Stimulated activated CD8-positive, alpha-beta memory T cell treated with anti-CD3 and anti-CD28 coated beads, Interleukin-4, amount 100 ng/mL, for 24 hours (primary cell): ENCODE data around the gene STH.

Experiments
- DNase-seq: peaks from one replicate; pipeline ENCODE4 v3.0.0-alpha.2; 2020; ENCODE audit warnings: low read depth

STH gene

DNA sequence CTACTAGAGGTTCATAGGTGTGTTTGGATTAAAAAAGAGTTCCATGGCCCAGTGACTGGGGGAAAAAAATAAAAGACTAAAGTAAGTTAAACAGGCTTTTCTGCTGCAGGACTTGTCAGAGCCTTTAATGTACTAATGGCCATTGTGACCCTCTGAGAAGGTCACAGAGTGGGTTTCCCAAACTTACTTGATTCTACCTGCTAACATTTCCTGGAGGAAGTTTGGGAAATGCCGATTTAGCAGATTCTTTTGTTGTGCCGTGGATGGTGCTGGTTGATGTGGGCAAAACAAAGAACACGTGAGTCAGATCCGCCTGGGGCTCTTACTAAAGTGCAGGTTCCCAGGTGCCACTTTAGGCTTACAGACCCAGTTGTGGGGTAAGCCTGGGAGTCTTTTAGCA is 13.6 kb upstream of the STH start:
- no peak for DNase-seq

DNA sequence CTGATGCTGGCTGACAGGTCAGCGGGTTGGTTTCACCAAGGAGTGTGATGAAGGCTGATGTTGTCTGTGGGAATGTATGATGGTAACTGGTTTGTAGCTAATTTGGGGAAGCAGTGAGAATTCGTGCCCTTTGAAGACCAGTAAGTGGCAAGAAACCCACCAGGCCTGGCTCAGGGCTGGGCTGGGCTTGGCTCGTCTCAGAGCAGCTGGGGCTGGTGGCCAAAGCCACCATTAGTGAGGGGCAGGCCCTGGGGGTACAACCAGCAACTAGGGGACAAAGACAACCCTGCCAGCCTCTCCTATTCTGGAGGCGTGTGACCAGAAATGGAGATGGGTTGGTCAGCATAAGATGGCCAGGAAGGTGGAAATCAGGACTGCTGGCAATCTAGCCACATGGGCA is 13.0 kb upstream of the STH start:
- no peak for DNase-seq

DNA sequence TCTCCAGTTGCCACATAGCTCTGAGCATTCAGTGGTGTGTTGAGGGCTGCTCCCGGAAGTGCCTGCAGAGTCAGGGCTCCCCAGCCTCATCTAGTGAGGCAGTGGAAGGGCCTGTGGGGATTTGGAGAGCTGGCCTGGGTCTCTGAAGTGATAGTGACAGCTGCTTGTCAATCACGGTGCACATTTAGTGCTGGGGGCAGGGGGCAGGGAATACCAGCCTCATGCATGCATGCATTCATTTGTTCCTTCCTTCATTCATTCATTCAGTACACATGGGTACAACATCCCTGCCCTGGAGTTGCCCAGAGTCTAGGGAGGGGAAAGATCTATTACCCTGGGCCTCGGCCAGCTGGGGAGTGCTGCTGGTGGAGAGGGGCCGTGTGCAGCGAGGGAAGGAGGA is 11.3 kb upstream of the STH start:
- DNase-seq, result no peak

DNA sequence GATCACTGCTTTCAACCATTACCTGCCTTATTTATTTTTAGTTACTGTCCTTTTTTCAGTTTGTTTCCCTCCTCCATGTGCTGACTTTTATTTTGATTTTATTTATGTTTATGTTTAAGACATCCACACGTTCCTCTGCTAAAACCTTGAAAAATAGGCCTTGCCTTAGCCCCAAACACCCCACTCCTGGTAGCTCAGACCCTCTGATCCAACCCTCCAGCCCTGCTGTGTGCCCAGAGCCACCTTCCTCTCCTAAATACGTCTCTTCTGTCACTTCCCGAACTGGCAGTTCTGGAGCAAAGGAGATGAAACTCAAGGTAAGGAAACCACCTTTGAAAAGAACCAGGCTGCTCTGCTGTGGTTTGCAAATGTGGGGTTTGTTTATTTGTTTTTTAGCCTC is 9.3 kb upstream of the STH start:
- no peak for DNase-seq

DNA sequence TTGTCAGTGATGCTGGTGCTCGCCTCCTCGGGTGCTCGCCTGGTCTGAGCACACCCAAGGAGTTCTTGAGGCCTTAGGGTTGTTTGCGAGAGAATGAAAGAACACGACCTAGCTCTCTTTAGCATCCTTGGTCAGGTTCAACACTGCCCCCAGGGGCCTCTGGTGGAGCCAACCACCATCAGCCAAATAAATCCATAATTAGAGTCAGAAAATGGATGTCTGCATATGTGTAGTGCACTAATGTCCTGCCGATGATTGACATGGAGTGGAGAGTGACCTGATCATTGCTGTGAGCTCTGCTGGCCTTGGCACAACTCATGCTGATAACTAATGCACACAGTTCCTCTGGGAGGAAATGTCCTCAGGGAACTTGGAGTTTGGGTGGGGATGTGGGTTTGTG is 8.2 kb upstream of the STH start:
- no peak for DNase-seq

DNA sequence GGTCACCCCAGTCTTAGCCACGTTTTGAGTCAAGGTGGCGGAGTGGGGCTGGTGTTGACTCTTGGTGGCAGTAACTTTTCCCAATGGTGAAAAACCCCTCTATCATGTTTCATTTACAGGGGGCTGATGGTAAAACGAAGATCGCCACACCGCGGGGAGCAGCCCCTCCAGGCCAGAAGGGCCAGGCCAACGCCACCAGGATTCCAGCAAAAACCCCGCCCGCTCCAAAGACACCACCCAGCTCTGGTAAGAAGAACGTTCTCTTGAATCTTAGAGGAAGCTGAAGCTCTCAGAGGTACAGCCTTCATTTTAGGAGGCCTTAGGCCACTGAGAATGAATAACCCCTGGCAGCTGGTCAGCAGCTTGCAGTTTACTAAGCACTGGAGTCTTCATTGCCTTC is 7.7 kb upstream of the STH start:
- DNase-seq, result no peak

DNA sequence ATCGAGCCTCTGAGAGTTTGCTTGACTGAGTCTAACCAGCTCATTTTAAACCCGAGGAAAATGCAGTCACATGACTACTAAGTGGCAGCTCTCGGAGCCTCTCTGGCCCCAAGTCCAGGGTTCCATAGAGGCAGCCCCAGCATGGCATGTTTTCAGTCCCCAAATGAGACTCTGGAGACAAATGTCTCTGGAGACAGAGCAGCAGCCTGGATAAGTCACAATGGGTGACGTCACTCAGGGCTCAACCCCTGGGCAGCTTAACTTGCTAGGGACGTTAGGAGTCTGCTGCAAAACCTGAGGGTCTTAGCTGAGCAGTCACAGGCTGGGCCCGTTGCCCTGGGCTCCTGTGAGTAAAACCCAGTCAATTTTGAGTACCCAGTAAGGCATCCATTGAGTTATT is 6.9 kb upstream of the STH start:
- DNase-seq, result no peak

DNA sequence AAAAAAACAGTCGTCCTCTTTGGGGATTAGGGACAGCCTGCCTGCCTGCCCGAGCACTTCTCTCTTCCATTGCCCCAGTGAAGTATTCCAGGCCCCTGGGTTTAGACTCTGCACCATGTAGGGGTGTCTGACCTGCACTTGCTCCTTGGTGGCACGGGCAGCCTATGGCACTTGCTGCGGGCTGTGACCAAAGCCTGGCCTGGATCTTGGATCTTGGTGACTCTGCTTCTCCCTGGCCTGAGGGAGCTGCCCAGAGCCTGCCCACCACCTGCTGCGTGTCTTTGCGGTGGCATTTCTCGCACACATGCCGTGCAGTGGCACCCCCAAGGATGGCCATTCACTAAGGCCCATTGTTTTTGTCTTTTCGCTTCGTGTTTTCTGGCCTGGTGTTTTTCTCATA is 6.1 kb upstream of the STH start:
- DNase-seq, result no peak

DNA sequence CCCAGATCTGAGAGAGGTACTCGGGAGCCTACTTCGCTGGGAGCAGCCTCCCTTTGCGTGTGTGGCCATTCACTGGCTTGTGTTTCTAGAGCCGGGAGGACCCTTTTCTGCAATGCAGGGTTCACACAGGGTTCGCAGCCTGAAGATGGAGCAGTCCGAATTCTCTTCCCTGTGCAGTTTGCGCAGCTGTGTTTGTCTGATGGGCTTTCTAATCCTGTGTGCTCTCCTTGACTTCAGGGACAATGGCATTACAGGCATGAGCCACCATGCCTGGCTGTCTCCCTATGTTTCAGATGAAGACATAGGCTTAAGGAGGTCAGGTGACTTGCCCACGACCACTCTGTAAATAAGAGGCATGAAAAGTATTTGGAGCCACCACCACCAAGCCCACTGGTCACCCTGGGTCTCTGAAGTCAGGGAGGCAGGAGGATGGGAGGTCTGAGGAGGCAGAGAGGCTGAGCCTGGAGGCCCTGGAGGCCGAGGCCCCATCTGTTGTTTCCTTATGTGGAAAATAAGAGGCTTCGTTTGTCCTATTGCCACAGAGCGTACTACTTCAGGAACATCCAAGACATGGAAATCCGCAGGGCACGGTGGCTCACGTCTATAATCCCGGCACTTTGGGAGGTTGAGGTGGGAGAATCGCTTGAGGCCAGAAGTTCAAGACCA is 5.0 kb upstream of the STH start:
- DNase-seq, result no peak

DNA sequence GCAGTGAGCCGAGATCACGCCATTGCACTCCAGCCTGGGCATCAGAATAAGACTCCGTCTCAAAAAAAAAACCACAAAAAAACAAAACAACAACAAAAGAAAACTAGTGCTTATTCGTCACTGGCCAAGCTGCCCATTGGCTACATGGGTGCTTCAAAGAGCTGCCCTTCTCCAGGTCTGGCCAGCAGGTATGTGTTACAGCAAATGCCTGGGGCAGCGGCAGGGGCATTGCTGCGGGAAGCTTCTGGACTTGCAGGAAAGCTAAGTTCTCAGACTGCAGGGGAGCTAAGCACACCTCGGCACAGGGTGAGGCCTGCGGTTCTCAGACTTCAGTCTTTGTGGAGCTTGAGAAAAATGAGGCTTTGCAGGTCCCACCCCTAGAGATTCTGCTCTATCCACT is 4.1 kb upstream of the STH start:
- DNase-seq, result no peak

DNA sequence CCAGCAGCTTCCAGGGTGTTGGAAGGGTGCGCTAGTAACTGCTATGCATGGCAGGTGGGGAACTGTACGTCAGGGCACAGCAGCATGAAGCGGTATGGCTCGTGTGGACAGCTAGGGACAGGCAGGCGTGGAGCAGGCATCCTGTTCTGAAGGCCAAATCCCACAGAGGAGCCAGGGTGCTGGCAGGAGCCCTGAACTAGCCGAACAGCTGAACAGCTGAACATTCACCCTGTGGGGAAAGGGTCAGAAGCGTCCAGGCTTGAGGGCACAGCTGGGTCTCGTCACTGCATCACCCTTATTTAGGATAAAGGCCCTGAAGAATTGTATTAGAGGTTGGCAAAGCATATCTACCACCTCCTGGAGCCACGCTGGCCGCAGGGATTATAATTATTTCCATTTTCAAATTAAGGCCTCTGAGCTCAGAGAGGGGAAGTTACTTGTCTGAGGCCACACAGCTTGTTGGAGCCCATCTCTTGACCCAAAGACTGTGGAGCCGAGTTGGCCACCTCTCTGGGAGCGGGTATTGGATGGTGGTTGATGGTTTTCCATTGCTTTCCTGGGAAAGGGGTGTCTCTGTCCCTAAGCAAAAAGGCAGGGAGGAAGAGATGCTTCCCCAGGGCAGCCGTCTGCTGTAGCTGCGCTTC is 3.3 kb upstream of the STH start:
- DNase-seq, result no peak

DNA sequence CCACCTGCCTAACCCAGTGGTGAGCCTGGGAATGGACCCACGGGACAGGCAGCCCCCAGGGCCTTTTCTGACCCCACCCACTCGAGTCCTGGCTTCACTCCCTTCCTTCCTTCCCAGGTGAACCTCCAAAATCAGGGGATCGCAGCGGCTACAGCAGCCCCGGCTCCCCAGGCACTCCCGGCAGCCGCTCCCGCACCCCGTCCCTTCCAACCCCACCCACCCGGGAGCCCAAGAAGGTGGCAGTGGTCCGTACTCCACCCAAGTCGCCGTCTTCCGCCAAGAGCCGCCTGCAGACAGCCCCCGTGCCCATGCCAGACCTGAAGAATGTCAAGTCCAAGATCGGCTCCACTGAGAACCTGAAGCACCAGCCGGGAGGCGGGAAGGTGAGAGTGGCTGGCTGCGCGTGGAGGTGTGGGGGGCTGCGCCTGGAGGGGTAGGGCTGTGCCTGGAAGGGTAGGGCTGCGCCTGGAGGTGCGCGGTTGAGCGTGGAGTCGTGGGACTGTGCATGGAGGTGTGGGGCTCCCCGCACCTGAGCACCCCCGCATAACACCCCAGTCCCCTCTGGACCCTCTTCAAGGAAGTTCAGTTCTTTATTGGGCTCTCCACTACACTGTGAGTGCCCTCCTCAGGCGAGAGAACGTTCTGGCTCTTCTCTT is 2.6 kb upstream of the STH start:
- DNase-seq, result no peak

DNA sequence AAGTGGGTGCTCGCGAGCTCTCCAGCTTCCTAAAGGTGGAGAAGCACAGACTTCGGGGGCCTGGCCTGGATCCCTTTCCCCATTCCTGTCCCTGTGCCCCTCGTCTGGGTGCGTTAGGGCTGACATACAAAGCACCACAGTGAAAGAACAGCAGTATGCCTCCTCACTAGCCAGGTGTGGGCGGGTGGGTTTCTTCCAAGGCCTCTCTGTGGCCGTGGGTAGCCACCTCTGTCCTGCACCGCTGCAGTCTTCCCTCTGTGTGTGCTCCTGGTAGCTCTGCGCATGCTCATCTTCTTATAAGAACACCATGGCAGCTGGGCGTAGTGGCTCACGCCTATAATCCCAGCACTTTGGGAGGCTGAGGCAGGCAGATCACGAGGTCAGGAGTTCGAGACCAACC is 1.9 kb upstream of the STH start:
- DNase-seq, result no peak

DNA sequence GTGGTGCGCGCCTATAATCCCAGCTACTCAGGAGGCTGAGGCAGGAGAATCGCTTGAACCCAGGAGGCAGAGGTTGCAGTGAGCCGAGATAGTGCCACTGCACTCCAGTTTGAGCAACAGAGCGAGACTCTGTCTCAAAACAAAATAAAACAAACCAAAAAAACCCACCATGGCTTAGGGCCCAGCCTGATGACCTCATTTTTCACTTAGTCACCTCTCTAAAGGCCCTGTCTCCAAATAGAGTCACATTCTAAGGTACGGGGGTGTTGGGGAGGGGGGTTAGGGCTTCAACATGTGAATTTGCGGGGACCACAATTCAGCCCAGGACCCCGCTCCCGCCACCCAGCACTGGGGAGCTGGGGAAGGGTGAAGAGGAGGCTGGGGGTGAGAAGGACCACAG is 1.4 kb upstream of the STH start:
- DNase-seq, result no peak

DNA sequence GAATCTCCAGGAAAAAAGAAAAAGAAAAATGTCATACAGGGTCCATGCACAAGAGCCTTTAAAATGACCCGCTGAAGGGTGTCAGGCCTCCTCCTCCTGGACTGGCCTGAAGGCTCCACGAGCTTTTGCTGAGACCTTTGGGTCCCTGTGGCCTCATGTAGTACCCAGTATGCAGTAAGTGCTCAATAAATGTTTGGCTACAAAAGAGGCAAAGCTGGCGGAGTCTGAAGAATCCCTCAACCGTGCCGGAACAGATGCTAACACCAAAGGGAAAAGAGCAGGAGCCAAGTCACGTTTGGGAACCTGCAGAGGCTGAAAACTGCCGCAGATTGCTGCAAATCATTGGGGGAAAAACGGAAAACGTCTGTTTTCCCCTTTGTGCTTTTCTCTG is 845 bp downstream of the STH start:
- DNase-seq, result no peak

DNA sequence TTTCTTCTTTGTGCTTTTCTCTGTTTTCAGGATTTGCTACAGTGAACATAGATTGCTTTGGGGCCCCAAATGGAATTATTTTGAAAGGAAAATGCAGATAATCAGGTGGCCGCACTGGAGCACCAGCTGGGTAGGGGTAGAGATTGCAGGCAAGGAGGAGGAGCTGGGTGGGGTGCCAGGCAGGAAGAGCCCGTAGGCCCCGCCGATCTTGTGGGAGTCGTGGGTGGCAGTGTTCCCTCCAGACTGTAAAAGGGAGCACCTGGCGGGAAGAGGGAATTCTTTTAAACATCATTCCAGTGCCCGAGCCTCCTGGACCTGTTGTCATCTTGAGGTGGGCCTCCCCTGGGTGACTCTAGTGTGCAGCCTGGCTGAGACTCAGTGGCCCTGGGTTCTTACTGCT is 1.2 kb downstream of the STH start:
- DNase-seq, result no peak

DNA sequence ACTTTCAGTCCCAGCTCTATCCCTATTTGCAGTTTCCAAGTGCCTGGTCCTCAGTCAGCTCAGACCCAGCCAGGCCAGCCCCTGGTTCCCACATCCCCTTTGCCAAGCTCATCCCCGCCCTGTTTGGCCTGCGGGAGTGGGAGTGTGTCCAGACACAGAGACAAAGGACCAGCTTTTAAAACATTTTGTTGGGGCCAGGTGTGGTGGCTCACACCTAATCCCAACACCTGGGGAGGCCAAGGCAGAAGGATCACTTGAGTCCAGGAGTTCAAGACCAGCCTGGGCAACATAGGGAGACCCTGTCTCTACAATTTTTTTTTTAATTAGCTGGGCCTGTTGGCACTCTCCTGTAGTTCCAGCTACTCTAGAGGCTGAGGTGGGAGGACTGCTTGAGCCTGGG is 1.7 kb downstream of the STH start:
- no peak for DNase-seq

DNA sequence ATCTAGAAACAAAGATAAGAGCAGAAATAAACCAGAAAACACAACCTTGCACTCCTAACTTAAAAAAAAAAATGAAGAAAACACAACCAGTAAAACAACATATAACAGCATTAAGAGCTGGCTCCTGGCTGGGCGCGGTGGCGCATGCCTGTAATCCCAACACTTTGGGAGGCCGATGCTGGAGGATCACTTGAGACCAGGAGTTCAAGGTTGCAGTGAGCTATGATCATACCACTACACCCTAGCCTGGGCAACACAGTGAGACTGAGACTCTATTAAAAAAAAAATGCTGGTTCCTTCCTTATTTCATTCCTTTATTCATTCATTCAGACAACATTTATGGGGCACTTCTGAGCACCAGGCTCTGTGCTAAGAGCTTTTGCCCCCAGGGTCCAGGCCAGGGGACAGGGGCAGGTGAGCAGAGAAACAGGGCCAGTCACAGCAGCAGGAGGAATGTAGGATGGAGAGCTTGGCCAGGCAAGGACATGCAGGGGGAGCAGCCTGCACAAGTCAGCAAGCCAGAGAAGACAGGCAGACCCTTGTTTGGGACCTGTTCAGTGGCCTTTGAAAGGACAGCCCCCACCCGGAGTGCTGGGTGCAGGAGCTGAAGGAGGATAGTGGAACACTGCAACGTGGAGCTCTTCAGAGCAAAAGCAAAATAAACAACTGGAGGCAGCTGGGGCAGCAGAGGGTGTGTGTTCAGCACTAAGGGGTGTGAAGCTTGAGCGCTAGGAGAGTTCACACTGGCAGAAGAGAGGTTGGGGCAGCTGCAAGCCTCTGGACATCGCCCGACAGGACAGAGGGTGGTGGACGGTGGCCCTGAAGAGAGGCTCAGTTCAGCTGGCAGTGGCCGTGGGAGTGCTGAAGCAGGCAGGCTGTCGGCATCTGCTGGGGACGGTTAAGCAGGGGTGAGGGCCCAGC is 2.6 kb downstream of the STH start:
- no peak for DNase-seq

DNA sequence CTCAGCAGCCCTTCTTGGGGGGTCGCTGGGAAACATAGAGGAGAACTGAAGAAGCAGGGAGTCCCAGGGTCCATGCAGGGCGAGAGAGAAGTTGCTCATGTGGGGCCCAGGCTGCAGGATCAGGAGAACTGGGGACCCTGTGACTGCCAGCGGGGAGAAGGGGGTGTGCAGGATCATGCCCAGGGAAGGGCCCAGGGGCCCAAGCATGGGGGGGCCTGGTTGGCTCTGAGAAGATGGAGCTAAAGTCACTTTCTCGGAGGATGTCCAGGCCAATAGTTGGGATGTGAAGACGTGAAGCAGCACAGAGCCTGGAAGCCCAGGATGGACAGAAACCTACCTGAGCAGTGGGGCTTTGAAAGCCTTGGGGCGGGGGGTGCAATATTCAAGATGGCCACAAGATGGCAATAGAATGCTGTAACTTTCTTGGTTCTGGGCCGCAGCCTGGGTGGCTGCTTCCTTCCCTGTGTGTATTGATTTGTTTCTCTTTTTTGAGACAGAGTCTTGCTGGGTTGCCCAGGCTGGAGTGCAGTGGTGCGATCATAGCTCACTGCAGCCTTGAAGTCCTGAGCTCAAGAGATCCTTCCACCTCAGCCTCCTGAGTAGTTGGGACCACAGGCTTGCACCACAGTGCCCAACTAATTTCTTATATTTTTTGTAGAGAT is 3.4 kb downstream of the STH start:
- peak; percentile 48 for DNase-seq

DNA sequence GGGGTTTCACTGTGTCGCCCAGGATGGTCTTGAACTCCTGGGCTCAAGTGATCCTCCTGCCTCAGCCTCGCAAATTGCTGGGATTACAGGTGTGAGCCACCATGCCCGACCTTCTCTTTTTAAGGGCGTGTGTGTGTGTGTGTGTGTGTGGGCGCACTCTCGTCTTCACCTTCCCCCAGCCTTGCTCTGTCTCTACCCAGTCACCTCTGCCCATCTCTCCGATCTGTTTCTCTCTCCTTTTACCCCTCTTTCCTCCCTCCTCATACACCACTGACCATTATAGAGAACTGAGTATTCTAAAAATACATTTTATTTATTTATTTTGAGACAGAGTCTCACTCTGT is 3.9 kb downstream of the STH start:
- DNase-seq, result no peak

DNA sequence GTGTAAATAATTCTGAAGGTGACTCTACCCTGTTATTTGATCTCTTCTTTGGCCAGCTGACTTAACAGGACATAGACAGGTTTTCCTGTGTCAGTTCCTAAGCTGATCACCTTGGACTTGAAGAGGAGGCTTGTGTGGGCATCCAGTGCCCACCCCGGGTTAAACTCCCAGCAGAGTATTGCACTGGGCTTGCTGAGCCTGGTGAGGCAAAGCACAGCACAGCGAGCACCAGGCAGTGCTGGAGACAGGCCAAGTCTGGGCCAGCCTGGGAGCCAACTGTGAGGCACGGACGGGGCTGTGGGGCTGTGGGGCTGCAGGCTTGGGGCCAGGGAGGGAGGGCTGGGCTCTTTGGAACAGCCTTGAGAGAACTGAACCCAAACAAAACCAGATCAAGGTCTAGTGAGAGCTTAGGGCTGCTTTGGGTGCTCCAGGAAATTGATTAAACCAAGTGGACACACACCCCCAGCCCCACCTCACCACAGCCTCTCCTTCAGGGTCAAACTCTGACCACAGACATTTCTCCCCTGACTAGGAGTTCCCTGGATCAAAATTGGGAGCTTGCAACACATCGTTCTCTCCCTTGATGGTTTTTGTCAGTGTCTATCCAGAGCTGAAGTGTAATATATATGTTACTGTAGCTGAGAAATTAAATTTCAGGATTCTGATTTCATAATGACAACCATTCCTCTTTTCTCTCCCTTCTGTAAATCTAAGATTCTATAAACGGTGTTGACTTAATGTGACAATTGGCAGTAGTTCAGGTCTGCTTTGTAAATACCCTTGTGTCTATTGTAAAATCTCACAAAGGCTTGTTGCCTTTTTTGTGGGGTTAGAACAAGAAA is 5.1 kb downstream of the STH start:
- DNase-seq, result no peak
